GM21423 (cell line): Measurements from ENCODE around the gene CD180.

Experiments used
- ATAC-seq: cut with Tn5 transposase; IDR thresholded peaks from one replicate; pipeline ENCODE4 v1.9.1; 2021; ENCODE audit warnings: mild to moderate bottlenecking, moderate library complexity; ENCODE audit not compliant: unreplicated experiment

CD180 gene

DNA sequence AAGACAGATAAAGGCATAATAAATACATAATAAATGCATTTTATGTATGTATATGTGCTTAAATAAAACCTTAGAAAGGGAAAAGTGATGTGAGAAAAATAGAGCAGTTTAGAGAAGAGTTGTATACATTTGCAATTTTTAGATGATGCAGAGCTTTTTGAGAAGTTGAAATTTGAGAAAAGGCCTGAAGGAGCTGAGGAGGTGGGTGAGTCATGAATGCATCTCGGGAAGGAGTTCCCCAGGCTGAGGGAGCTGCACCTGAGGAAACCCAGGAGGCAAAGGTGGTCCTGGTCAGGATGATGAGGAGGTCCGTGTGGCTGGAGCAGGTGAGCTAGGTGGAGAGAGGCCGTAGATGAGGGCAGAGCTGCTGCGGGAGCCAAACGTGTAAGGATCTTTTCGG lies 17.4 kb upstream of the CD180 start:
- ATAC-seq = no peak

DNA sequence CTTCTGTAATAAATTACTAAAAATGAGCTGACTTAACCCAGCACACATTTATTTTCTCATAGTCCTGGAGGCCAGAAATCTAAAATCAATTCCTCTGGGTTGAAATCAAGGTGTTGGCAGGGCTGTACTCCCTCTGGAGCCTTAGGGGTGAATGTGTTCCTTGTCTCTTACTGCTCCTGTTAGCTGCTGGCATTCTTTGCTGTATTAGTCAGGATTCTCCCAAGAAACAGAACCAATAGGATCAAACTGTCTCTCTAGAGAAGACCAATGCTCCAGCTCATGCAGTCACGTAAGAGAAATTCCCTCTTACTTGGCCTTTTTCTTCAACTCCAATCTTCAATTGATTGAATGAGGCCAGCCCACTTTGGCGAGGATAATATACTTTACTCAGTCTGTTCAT lies 15.3 kb upstream of the CD180 start:
- ATAC-seq = no peak

- ATAC-seq = no peak
These were observed 12.7 kb upstream of the CD180 start for GRCh38 chr5:67209141-67209771.

DNA sequence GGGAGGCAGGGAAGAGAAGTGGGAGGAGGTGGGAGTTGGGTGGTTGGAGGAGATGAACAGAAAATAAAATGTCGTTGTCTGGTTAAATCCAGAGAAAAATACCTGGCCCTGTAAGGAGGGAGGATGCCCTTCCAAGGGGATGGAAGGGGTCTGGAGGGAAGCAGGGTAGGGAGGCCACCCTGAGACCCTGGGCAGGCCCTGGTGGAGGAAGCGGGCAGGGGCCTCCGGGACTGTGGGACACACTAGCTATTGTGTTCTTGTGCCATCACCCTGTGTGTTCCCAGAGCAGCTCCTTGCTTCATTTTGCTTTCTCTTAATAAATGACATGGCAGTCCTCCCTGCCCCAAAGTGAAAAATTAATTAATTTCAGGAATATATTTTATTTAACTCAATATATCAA lies 11.8 kb upstream of the CD180 start:
- ATAC-seq = no peak

DNA sequence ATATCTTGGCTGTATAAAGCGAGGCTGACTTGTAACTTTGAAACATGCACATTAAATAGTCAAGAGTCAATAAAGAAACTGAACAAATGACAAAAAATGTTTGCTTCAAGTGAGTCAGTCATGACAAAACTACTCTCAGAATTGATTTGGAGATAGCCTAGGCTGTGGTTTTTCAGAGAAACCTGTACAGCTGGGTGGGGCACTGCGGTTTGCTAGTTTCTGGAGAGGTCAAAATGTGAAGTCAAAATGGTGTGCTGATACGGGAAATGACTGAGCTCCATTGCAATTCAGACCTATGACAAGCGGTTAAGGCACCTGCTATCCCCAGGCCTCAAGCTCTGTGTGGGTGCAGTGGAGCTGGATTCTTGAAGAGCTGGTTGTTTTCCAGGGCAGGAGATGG lies 10.3 kb upstream of the CD180 start:
- ATAC-seq = peak; percentile 87

DNA sequence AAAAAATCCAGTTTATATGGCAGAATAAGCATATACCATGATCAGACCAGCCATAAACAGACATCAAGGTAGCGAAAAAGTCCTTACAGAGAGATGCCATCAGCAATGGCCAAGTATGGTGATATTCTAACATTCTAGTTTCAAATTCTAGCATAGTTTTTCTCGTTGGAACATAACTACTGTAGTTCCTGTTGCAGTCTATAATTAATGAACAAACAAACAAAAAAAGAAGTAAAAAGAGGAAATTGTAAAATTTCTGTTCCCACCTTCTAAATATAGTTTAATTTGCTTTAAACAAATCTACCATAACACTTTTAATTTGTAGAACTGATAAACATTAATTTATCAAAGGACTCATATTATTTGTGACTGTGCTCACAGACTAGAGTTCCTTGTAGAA lies 9.9 kb upstream of the CD180 start:
- ATAC-seq = peak; percentile 26

- ATAC-seq = no peak
These were observed 9.4 kb upstream of the CD180 start for GRCh38 chr5:67205981-67206380.

- ATAC-seq = no peak
These were observed 8.2 kb upstream of the CD180 start for GRCh38 chr5:67204821-67205220.

GRCh38 chr5:67203701-67204074 lies 7.1 kb upstream of the CD180 start:
- no peak for ATAC-seq

DNA sequence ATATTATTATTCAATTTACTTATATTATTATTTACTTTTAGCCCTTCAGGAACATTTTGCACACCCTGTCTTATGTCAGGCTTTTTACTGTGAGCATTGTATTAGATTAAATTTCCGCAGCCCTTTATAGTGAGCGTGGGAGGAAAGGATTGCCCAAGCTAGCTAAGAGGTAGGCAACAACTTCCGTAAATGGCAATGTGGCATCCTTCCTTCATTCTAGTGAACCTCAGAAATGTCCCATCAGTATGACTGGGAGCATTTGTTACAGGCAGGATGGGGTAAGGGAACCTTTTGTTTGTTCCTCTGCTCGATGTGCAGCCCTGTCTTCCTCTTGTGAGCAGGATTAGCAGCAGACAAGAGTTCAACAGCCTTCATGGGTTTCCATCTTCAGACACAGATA lies 6.2 kb upstream of the CD180 start:
- no peak for ATAC-seq

DNA sequence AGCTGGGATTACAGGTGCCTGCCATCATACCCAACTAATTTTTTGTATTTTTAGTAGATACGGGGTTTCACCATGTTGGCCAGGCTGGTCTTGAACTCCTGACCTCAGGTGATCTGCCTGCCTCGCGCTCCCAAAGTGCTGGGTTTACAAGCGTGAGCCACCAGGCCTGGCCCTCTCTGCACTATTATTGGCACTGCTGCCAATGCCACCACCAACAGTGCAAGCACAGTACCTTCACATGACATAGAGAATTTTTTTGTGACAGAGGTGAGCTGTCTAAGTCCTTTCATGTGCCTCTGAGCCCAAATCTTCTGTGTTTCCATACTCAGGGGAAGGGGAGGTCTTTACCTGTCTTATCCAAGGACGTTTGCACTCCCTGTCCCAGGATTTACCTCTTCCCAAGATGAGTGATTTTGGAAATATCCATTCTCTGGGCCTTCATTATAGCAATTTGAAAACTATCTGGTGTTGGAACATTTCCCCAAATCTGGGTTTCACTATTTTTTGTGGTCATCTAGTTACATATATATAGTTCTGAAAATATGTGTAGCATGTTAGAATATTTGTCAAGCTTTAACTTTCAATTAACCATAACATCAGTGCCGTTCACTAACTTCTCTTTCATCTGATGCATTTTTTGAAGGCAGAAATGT lies 5.4 kb upstream of the CD180 start:
- ATAC-seq = peak; percentile 16

GRCh38 chr5:67200809-67201562 lies 4.4 kb upstream of the CD180 start:
- no peak for ATAC-seq

DNA sequence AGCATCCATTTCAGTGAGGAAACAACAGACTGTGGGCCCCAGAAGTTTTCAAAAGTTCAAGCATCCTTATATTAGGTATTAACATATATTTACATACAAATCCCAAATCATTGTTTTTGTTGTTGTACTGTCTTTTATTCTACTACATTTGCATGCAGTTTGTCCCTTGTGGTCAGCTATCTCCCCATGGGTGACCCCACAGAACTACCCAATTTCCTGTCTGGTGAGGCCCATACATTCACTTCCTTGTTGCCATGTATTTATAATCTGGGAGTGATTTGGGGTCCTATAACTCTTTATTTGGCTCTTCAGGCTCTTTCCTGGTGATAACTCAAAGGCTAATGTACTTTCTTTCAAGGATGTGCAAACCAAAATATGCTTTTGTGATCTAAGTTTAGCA lies 3.3 kb upstream of the CD180 start:
- no peak for ATAC-seq

DNA sequence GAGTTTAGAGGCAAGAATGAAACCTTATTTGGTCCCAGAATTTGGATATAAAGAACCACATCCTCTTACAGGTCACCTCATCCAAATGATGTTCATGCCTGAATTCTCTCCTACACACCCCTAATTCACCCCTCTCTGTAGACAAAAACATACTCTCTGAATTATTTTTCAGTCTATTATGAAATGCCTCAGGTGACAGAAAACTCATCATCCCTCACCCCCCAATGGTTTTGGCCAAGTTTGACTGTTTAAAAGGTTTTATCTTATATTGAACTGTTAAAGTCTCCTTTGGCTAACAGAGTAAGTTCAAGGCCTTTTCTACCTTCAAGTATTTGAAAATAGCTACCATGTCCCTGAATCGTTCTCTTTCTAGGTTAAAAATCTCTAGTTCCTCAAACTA lies 2.3 kb upstream of the CD180 start:
- ATAC-seq = no peak

- no peak for ATAC-seq
These were observed 937 bp upstream of the CD180 start for GRCh38 chr5:67197536-67197935.

DNA sequence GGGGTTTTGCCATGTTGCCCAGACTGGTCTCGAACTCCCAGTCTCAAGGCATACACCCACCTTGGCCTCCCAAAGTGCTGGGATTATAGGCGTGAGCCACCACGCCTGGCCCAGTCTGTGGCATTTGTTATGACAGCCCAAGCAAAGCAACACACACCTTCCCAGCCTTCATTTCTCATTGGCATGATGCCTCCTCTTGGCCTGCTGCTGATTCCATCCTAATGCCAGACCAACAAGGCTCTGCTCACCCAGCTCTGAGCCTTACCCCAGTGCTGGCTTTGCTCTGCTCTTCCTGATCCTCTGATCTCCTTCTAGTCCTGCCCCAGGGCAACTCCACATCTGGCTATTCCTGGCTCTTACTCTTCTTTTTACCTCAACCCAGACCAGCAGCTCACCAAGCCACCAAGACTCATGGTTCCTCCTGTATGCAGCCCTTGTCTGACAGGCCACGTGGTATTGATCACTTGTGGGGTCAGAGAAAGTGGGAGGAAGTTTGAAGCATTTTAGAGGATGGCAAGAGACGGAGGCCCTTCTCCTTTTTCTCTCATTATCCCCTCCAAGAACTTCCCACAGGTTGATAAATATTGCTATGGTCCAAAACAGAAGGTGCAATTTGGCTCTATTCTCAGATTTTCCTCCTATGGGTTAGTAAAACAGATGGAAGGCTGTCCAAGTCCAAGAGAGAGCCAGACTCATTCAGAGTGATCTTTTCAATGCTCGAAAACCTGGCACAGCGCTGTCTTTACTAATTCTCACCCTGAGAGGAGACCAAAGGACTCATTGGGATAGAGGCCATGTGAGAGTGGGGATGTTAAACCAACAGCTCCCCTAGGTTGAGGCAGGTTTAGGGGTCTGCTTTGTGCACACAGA lies 958 bp downstream of the CD180 start:
- ATAC-seq = no peak

DNA sequence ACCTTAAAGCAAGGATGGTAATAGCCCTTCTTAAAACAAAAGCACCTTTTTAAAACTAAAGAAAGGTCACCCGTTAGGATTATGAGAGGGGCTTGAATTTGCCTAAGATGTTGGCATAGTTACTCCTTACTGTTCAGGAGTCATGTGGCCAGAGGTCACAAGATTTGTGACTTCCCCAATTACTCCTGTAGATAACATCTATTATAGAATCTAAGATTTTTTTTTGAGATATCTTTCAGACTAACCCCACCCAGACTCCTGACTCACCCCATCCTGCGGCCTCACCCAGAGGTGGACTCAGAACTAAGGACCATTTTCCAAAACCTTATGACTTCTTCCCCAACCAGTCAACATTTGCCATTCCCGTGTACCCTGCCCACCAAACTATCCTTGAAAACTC lies 2.4 kb downstream of the CD180 start:
- no peak for ATAC-seq

- no peak for ATAC-seq
These were observed 3.2 kb downstream of the CD180 start for GRCh38 chr5:67193439-67193807.

DNA sequence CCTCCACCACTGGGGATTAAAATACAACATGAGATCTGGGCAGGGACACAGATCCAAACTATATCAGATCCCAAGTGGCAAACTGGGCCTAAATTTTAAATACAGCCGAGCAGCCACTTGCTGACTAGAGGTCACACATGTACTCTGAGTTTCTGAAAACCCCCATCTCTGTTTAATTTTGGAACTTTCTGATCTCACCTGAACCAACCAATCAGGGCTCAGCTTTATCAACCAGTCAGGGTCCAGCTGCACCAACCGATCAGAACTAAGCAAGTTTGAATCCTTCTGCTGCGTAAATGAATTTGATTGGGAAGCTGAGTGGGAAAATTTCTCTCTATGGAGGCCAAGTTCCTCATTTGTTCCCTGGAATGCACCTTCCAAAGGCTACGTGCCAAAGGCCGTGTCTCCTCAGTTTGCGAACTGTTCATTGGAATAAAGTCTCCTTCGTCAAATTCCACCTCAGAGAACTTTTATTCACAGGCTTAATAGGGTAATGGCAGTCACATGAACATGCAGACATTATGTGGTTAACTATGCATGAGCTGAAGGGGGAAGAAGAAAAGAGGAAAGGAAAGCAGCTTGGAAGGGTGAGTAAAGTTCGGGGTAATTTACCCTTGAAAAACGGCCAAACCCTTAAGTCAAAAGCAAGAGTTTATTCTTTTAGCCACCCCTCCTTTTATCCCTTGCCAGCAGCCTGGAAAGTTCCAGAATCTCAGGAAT lies 3.7 kb downstream of the CD180 start:
- ATAC-seq = peak; percentile 42

DNA sequence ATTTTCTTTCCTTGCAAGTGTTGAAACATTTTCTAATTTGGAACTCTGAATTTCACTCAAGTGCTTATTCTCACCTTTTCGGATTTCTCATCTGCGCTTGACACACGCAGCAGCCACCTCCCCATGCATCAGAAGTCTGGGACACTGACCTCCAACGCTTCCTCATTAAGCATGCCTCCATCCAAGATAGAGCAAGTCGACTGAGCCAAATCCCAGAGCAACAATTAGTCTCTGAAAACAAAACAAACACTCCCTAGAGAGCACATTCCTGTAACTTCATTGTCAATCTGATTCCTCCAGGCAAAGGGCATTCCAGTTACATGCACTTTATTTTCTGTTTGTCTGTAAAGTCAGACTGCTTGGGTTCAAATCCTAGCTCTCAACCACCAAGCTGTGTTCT lies 5.7 kb downstream of the CD180 start:
- ATAC-seq = no peak

- ATAC-seq = no peak
These were observed 6.2 kb downstream of the CD180 start for GRCh38 chr5:67190410-67190809.
